IMR-90 (cell line): ENCODE measurements around the gene ADAM23. TPM values are rescaled to one million over a fixed set of nuclear protein-coding genes. Genes with fewer than 3 reads are reported as not detected.

ENCODE experiments used
- ATAC-seq: fragments of 200-7000 bp; cut with Tn5 transposase; 2 replicates; pipeline ENCODE4 v1.9.1; 2020; ENCODE audit warnings: low read depth, mild to moderate bottlenecking, moderate library complexity
- BruUV-seq: library from RNA; stranded (reverse); fragments of 400-500 nt; replicated peaks from 2 replicates; lab custom pipeline; 2021; lab: Mats Ljungman, UMichigan
- CTCF ChIA-PET: fragments of 300-600 bp; formaldehyde crosslinking; extraction: SDS; loops from one replicate; lab custom pipeline; 2021; ENCODE audit warnings: antibody characterized with exemption; lab: Yijun Ruan, JAX
- POLR2A ChIA-PET: fragments of 300-600 bp; sonication (Branson Sonifier 250); formaldehyde crosslinking; loops from one replicate; lab custom pipeline; 2022; ENCODE audit warnings: antibody characterized with exemption; ENCODE audit not compliant: unreplicated experiment; lab: Charles Lee
- DNase-seq: peaks from one replicate; pipeline ENCODE4 v3.0.0; 2013
- H2AFZ ChIP-seq: replicated peaks from 2 replicates; pipeline ENCODE3; 2013; ENCODE audit warnings: low read length, mild to moderate bottlenecking; ENCODE audit not compliant: poor library complexity
- H2AK5ac ChIP-seq: 2 replicates; pipeline ENCODE4 v1.6.1; 2013; ENCODE audit warnings: low read depth, low read length, inconsistent platforms
- H2AK9ac ChIP-seq: replicated peaks from 2 replicates; pipeline ENCODE3; 2013; ENCODE audit warnings: mild to moderate bottlenecking, low read depth, low read length, moderate library complexity; ENCODE audit not compliant: poor library complexity
- H2BK120ac ChIP-seq: 2 replicates; pipeline ENCODE4 v1.6.1; 2013; ENCODE audit warnings: low read depth, low read length, inconsistent platforms
- H2BK15ac ChIP-seq: 3 replicates; pipeline ENCODE4 v1.6.1; 2013; ENCODE audit warnings: low read depth, low read length, inconsistent platforms
- H2BK20ac ChIP-seq: 2 replicates; pipeline ENCODE4 v1.6.1; 2013; ENCODE audit warnings: low read depth, mild to moderate bottlenecking, inconsistent platforms, low read length, moderate library complexity
- H2BK5ac ChIP-seq: 2 replicates; pipeline ENCODE4 v1.6.1; 2013; ENCODE audit warnings: mild to moderate bottlenecking, low read depth, low read length, inconsistent platforms; ENCODE audit not compliant: poor library complexity, severe bottlenecking
- H3K14ac ChIP-seq: replicated peaks from 2 replicates; pipeline ENCODE4 v1.6.1; 2013; ENCODE audit warnings: low read depth, low read length, inconsistent platforms
- H3K18ac ChIP-seq: 2 replicates; pipeline ENCODE4 v1.6.1; 2013; ENCODE audit warnings: low read depth, low read length, control low read depth
- H3K23ac ChIP-seq: 2 replicates; pipeline ENCODE4 v1.6.1; 2013; ENCODE audit warnings: low read depth, low read length, inconsistent platforms
- H3K27ac ChIP-seq: 2 replicates; pipeline ENCODE4 v1.5.1; 2013; ENCODE audit warnings: mild to moderate bottlenecking, control low read depth, low read length; ENCODE audit not compliant: insufficient read depth
- H3K27me3 ChIP-seq: 2 replicates; pipeline ENCODE4 v1.6.1; 2013; ENCODE audit warnings: low read length; ENCODE audit not compliant: control insufficient read depth, insufficient read depth
- H3K36me3 ChIP-seq: 2 replicates; pipeline ENCODE4 v1.6.1; 2013; ENCODE audit warnings: low read length, mixed read lengths; ENCODE audit not compliant: control insufficient read depth, insufficient read depth
- H3K4ac ChIP-seq: 2 replicates; pipeline ENCODE4 v1.6.1; 2013; ENCODE audit warnings: low read depth, low read length, inconsistent platforms
- H3K4me1 ChIP-seq: 2 replicates; pipeline ENCODE4 v1.6.1; 2013; ENCODE audit warnings: low read length, mixed read lengths; ENCODE audit not compliant: control insufficient read depth, insufficient read depth
- H3K4me2 ChIP-seq: 2 replicates; pipeline ENCODE4 v1.6.1; 2013; ENCODE audit warnings: low read depth, mild to moderate bottlenecking, control low read depth, low read length, moderate library complexity
- H3K4me3 ChIP-seq: 2 replicates; pipeline ENCODE4 v1.5.1; 2013; ENCODE audit warnings: low read depth, mild to moderate bottlenecking, control low read depth, low read length, moderate library complexity; ENCODE audit not compliant: insufficient read depth
- H3K56ac ChIP-seq: 2 replicates; pipeline ENCODE4 v1.6.1; 2013; ENCODE audit warnings: low read length, inconsistent platforms; ENCODE audit not compliant: insufficient read depth; ENCODE audit errors: extremely low read depth
- H3K79me1 ChIP-seq, 2 experiments: 2 replicates each; pipeline ENCODE4 v1.6.1; 2013; ENCODE audit warnings: low read length in 2 of 2, inconsistent platforms in 1 of 2, low read depth in 1 of 2
- H3K9ac ChIP-seq: 2 replicates; pipeline ENCODE4 v1.6.1; 2013; ENCODE audit warnings: low read depth, low read length, control low read depth
- H3K9me1 ChIP-seq: 2 replicates; pipeline ENCODE4 v1.6.1; 2013; ENCODE audit warnings: low read length, inconsistent platforms; ENCODE audit not compliant: insufficient read depth
- H3K9me3 ChIP-seq: 2 replicates; pipeline ENCODE4 v1.6.1; 2013; ENCODE audit warnings: low read length; ENCODE audit not compliant: control insufficient read depth, insufficient read depth
- H4K20me1 ChIP-seq: 2 replicates; pipeline ENCODE4 v1.6.1; 2013; ENCODE audit warnings: low read length, inconsistent platforms; ENCODE audit not compliant: insufficient read depth
- H4K5ac ChIP-seq: 2 replicates; pipeline ENCODE4 v1.6.1; 2013; ENCODE audit warnings: mild to moderate bottlenecking, low read depth, low read length, control low read depth
- H4K8ac ChIP-seq, 2 experiments: 2 replicates each; pipeline ENCODE4 v1.6.1; 2013; ENCODE audit warnings: low read depth in 2 of 2, low read length in 2 of 2, control low read depth in 1 of 2, inconsistent platforms in 1 of 2
- H4K91ac ChIP-seq: 2 replicates; pipeline ENCODE4 v1.6.1; 2013; ENCODE audit warnings: low read depth, low read length, inconsistent platforms; ENCODE audit not compliant: insufficient read depth
- BHLHE40 ChIP-seq: fragments of 150-350 bp; IDR thresholded peaks from 2 replicates; pipeline ENCODE4 v1.6.1; 2016; ENCODE audit warnings: mild to moderate bottlenecking, low read depth, low read length
- CEBPB ChIP-seq: IDR thresholded peaks from 2 replicates; pipeline ENCODE4 v1.6.1; 2012; ENCODE audit warnings: low read depth, low read length, improper control_type of control experiment
- CHD1 ChIP-seq: IDR thresholded peaks from 2 replicates; pipeline ENCODE4 v1.6.1; 2012; ENCODE audit warnings: low read depth, low read length, improper control_type of control experiment
- CTCF ChIP-seq: conservative IDR thresholded peaks from 2 replicates; pipeline ENCODE4 v1.5.1; 2012; ENCODE audit warnings: mild to moderate bottlenecking, low read depth, low read length, improper control_type of control experiment
- ELK1 ChIP-seq: fragments of 150-350 bp; IDR thresholded peaks from 2 replicates; pipeline ENCODE4 v1.6.1; 2016; ENCODE audit warnings: low read depth, mild to moderate bottlenecking, low read length, moderate library complexity, borderline replicate concordance
- FOS ChIP-seq: fragments of 150-350 bp; IDR thresholded peaks from 2 replicates; pipeline ENCODE4 v1.6.1; 2016; ENCODE audit warnings: low read depth, low read length
- MAFK ChIP-seq: IDR thresholded peaks from 2 replicates; pipeline ENCODE4 v1.6.1; 2012; ENCODE audit warnings: low read depth, low read length, improper control_type of control experiment
- MAZ ChIP-seq: IDR thresholded peaks from 2 replicates; pipeline ENCODE4 v1.6.1; 2012; ENCODE audit warnings: low read depth, mild to moderate bottlenecking, low read length, improper control_type of control experiment, moderate library complexity, borderline replicate concordance
- MXI1 ChIP-seq: IDR thresholded peaks from 2 replicates; pipeline ENCODE4 v1.6.1; 2012; ENCODE audit warnings: low read depth, mild to moderate bottlenecking, low read length, moderate library complexity, borderline replicate concordance
- NFE2L2 ChIP-seq: fragments of 150-350 bp; IDR thresholded peaks from 2 replicates; pipeline ENCODE4 v1.6.1; 2016; ENCODE audit warnings: low read depth, mild to moderate bottlenecking, low read length
- POLR2A ChIP-seq: IDR thresholded peaks from 2 replicates; pipeline ENCODE4 v1.6.1; 2012; ENCODE audit warnings: mild to moderate bottlenecking, low read depth, low read length
- RAD21 ChIP-seq: IDR thresholded peaks from 2 replicates; pipeline ENCODE4 v1.6.1; 2012; ENCODE audit warnings: low read length, improper control_type of control experiment
- RCOR1 ChIP-seq: IDR thresholded peaks from 2 replicates; pipeline ENCODE4 v1.6.1; 2012; ENCODE audit warnings: mild to moderate bottlenecking, low read length, improper control_type of control experiment; ENCODE audit not compliant: insufficient replicate concordance
- RFX5 ChIP-seq: IDR thresholded peaks from 2 replicates; pipeline ENCODE4 v1.8.0; 2012; ENCODE audit warnings: low read depth, mild to moderate bottlenecking, low read length, moderate library complexity
- SMC3 ChIP-seq: fragments of 150-350 bp; IDR thresholded peaks from 2 replicates; pipeline ENCODE4 v1.6.1; 2016; ENCODE audit warnings: low read depth, mild to moderate bottlenecking, antibody characterized with exemption, low read length, moderate library complexity
- WGBS, 2 experiments: methylation state at CpG; one replicate each; pipeline versions ENCODE4 v1.1.5 to v1.1.7; 2013; ENCODE audit warnings: missing lambda C conversion rate in 2 of 2; ENCODE audit not compliant: insufficient read length in 1 of 2; ENCODE audit errors: extremely low coverage in 2 of 2; 5-methylcytosine and 5-hydroxymethylcytosine counted together
- dilution Hi-C: fragments of 300-500 bp; cut with HindIII; formaldehyde crosslinking; loops from one replicate; pipeline ENCODE4 v1.14.3; 2018; ENCODE audit warnings: low sequenced_read_pairs; ENCODE audit not compliant: unreplicated experiment
- in situ Hi-C: fragments of 300-500 bp; cut with MboI; formaldehyde crosslinking; loops from 3 replicates; pipeline ENCODE4 v1.14.3; 2019; ENCODE audit warnings: low sequenced_read_pairs, inconsistent platforms, mixed read lengths
- intact Hi-C: fragments of 100-400 bp; cut with micrococcal nuclease; formaldehyde crosslinking; loops from 2 replicates; pipeline ENCODE4 v1.10.0; 2022
- polyA plus RNA-seq, 3 experiments: library from polyadenylated mRNA; depleted of rRNA; stranded (reverse); fragments of >200 nt; gene quantifications; 2 replicates each; pipeline ENCODE4 v1.2.3, GENCODE V29; 2012; ENCODE audit warnings: low replicate concordance in 1 of 3
- total RNA-seq: library from RNA; depleted of rRNA; stranded (reverse); fragments of >200 nt; gene quantifications from 2 replicates; pipeline ENCODE4 v1.2.3, GENCODE V29; 2012
- TF ChIP-seq, protein P1 (sequence below): fragments of 150-350 bp; IDR thresholded peaks from 2 replicates; pipeline ENCODE4 v1.6.1; 2017; ENCODE audit warnings: mild to moderate bottlenecking, antibody characterized with exemption, low read length, low read depth

ADAM23 gene
- total and polyA plus RNA-seq, 2 of the 4 experiments (the other 2 are of a cell fraction): 2.9 to 10.3 TPM

DNA sequence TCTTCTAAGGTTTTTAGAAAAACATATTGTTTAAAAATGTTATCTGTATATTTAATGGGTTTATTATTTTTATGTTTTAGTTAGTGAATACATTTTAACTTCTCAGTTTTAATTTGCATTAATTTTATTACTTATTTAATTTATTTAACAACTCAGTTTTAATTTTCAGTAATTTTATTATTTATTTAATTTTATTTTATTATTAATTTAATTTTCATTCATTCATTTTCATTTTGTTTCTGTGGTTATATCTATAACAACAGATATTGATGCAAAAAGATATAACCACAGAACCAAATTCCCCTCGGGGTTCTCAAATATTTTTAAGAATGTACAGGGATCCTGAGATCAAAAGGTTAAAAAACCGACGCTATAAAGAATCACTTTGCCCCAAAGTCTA is 221.9 kb downstream of the ADAM23 start:
- no peaks in the 10 kb centered on the region for H3K36me3 ChIP-seq
- no peak overlapping the region for H3K4me3 ChIP-seq
- H3K56ac ChIP-seq: no peak overlapping the region
- H3K27me3 ChIP-seq: no peaks in the 10 kb centered on the region
- H2BK20ac ChIP-seq: no peak overlapping the region
- no peaks in the 10 kb centered on the region for H3K9me1 ChIP-seq
- no peak overlapping the region for H3K14ac ChIP-seq
- H3K4me2 ChIP-seq: no peak overlapping the region
- ChIA-PET CTCF (interaction anchor here (0.6 kb wide), 1 partner anchor 193 kb away, joined by 3 read pairs; no protein-coding TSS in a partner anchor), POLR2A (no interaction called here)
- H3K23ac ChIP-seq: no peak overlapping the region
- no peak for TF ChIP-seq RAD21
- no peak for TF ChIP-seq NFE2L2
- no peak for TF ChIP-seq RFX5
- no peak for TF ChIP-seq MXI1
- no peak for TF ChIP-seq CTCF
- no peak for TF ChIP-seq CHD1
- TF ChIP-seq MAZ: no peak
- no peak for TF ChIP-seq ELK1
- no peak for TF ChIP-seq RCOR1
- TF ChIP-seq FOS: no peak
- TF ChIP-seq CEBPB: no peak
- TF ChIP-seq, protein P1, sequence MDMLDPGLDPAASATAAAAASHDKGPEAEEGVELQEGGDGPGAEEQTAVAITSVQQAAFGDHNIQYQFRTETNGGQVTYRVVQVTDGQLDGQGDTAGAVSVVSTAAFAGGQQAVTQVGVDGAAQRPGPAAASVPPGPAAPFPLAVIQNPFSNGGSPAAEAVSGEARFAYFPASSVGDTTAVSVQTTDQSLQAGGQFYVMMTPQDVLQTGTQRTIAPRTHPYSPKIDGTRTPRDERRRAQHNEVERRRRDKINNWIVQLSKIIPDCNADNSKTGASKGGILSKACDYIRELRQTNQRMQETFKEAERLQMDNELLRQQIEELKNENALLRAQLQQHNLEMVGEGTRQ: no peak
- TF ChIP-seq BHLHE40: no peak
- no peak for TF ChIP-seq POLR2A
- TF ChIP-seq SMC3: no peak
- no peak for TF ChIP-seq MAFK
- no peaks in the 10 kb centered on the region for H3K9me3 ChIP-seq
- no peak overlapping the region for H4K91ac ChIP-seq
- no peak overlapping the region for H4K5ac ChIP-seq
- no CpG with 5 or more reads among the region's 3 CpGs for WGBS, 2 experiments
- no peaks in the 10 kb centered on the region for H4K20me1 ChIP-seq
- no peaks in the 10 kb centered on the region for H3K79me1 ChIP-seq
- no peak overlapping the region for H2BK15ac ChIP-seq
- dilution Hi-C loops (no loop called here), in situ Hi-C loops (no loop called here), intact Hi-C loops (no loop called here)
- H2AK5ac ChIP-seq: no peak overlapping the region
- DNase-seq (no peak), ATAC-seq (no peak)
- no peak overlapping the region for H2BK5ac ChIP-seq
- H2AK9ac ChIP-seq: no peak overlapping the region
- H4K8ac ChIP-seq: no peak overlapping the region
- no peak overlapping the region for H3K18ac ChIP-seq
- no peak overlapping the region for H3K4ac ChIP-seq
- no peaks in the 10 kb centered on the region for H3K4me1 ChIP-seq
- no peak overlapping the region for H3K9ac ChIP-seq
- no TSS peak for BruUV-seq
- no peak overlapping the region for H2AFZ ChIP-seq
- no peak overlapping the region for H3K27ac ChIP-seq
- no peak overlapping the region for H2BK120ac ChIP-seq
